AG10803 (cell line): ENCODE results near the gene PPFIA1.
"Not testable (repeated sequence)": the region's sequence is repeated elsewhere in the genome, so short reads cannot be mapped to it uniquely, and the experiment has no call there.

Experiments
- DNase-seq: peaks from one replicate; pipeline ENCODE4 v3.0.0; 2010; ENCODE audit warnings: low read depth
- H3K4me3 ChIP-seq: 2 replicates; pipeline ENCODE4 v1.5.1; 2011; ENCODE audit warnings: mild to moderate bottlenecking, low read length, control low read depth
- TF ChIP-seq, protein P1 (sequence below): conservative IDR thresholded peaks from 2 replicates; pipeline ENCODE4 v1.5.1; 2011; ENCODE audit warnings: mild to moderate bottlenecking, low read length, control low read depth, inconsistent platforms

PPFIA1 gene

DNA sequence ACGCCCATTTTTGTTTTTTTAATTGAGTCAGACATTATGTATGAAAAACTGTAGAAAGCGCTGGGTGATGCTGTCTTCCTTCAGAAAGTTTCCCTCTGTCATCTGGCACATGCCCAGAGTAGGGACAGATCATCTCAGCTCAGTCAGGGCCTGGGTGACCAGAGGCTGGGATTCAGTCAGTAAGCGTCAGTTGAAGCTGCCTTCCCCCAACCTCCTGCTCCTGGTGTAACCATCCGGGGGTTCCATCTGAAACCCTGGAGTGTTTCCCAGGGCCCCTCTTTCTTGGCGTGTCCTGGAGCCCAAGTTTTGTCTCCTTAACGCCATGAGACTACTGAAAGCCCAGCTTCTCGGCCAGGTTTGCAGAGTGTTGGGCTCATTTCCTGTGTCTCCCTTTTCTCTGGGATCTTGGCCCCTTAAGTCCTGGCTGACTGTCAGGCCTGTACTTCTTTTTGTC is 10.7 kb downstream of the PPFIA1 start:
- TF ChIP-seq, protein P1, sequence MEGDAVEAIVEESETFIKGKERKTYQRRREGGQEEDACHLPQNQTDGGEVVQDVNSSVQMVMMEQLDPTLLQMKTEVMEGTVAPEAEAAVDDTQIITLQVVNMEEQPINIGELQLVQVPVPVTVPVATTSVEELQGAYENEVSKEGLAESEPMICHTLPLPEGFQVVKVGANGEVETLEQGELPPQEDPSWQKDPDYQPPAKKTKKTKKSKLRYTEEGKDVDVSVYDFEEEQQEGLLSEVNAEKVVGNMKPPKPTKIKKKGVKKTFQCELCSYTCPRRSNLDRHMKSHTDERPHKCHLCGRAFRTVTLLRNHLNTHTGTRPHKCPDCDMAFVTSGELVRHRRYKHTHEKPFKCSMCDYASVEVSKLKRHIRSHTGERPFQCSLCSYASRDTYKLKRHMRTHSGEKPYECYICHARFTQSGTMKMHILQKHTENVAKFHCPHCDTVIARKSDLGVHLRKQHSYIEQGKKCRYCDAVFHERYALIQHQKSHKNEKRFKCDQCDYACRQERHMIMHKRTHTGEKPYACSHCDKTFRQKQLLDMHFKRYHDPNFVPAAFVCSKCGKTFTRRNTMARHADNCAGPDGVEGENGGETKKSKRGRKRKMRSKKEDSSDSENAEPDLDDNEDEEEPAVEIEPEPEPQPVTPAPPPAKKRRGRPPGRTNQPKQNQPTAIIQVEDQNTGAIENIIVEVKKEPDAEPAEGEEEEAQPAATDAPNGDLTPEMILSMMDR = no peak; the same call in 1 of the 2 replicates
- no peak for DNase-seq
- H3K4me3 ChIP-seq = no peak overlapping the region

DNA sequence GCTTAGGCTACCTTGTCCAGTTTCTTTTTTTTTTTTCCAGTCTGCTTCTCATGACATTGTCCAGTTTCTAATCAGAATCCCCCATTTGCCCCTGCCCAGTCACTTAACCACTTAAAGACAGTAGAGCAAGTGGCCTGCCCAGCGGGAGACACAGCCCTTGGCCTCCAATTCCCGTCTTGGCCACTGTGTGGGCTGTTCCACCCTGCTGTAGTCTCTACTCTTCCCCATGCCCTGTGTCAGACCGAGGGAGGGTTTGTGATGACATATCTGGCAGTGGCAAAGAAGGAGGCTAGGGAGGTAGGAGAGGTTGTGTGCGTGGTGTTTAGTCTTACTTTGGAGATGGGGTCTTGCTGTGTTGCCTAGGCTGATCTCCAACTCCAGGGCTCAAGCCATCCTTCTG is 11.5 kb downstream of the PPFIA1 start:
- no peak overlapping the region for H3K4me3 ChIP-seq
- TF ChIP-seq, protein P1 = no peak
- no peak for DNase-seq

DNA sequence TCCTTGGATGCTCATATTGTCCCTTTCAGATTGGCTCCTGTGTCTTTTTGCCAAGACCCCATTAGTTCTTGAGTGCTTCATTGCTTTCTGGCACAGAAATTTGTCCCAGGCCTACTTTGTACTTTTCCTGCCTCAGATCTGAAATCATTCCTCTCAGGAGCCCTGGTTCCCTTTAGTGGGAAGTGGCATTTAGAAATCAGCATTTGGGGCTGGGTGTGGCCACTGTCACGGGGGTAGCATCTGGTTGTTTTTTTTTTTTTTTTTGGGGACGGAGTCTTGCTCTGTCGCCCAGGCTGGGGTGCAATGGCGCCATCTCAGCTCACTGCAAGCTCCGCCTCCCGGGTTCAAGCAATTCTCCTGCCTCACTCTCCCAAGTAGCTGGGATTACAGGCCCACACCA is 18.2 kb downstream of the PPFIA1 start:
- H3K4me3 ChIP-seq = no peak overlapping the region
- TF ChIP-seq, protein P1 = no peak
- no peak for DNase-seq

DNA sequence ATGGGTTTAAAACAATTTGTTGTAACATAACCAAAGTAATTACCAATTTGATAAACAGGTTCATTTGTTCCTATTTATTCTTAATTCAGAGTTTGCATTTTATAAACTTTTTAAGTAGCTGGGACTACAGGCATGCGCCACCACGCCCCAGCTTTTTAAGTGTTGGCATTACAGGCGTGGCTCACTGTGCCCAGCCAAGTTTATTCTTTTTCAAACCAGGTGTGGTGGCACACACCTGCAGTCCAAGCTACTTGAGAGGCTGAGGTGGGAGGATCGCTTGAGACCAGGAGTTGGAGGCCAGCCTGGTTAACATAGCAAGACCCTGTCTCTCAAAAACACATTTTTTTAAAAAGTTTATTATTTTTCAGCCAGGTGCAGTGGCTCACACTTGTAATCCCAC is 19.1 kb downstream of the PPFIA1 start:
- TF ChIP-seq, protein P1 = no peak
- no peak overlapping the region for H3K4me3 ChIP-seq
- DNase-seq = no peak

DNA sequence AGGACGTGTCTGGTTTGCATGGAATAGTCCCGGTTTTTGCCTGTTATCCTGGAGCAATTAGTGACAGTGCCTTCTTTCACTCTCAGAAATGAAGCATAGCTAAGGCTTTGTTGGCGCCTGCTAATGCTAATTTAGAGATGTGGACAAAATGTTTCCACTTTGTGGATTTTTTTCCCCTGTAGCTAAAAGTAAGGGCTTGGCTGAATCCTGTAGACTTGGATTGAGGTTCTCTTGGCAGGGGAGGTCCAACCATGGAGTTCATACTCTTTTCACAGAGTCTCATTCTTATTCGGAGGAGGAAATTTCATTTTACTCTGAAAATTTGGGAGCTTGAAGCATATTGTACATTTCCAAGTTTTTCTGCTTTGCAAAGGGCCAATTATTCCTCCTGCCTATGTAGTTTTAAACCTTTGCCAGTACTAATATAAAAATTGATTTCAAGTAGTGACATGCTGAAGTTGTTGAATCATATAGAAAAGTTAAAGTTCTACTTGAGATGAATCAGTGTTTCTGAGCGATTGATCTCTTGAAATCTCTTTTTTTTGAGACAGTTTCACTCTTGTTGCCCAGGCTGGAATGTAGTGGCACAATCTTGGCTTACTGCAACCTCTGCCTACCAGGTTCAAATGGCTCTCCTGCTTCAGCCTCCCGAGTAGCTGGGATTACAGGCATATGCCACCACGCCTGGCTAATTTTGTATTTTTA is 20.0 kb downstream of the PPFIA1 start:
- TF ChIP-seq, protein P1 = no peak
- no peak for DNase-seq
- H3K4me3 ChIP-seq = no peak overlapping the region

DNA sequence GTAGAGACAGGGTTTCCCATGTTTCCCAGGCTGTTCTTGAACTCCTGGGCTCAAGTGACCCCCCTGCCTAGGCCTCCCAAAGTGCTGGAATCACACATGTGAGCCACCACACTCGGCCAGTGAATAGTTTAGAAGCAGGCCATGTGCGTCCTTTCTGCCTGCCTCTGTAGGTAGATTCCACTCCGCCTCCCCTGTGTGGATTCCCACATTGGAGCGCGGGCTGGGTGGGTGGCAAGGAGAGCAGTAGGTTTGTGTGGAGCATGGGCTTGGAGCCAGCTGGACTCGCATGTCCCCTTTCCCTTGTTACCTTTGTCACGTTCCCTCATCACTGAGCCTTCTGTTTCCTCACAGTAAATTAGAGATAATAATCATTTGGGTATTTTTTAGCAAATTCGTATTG is 21.7 kb downstream of the PPFIA1 start:
- no peak for DNase-seq
- H3K4me3 ChIP-seq = no peak overlapping the region
- TF ChIP-seq, protein P1 = no peak

DNA sequence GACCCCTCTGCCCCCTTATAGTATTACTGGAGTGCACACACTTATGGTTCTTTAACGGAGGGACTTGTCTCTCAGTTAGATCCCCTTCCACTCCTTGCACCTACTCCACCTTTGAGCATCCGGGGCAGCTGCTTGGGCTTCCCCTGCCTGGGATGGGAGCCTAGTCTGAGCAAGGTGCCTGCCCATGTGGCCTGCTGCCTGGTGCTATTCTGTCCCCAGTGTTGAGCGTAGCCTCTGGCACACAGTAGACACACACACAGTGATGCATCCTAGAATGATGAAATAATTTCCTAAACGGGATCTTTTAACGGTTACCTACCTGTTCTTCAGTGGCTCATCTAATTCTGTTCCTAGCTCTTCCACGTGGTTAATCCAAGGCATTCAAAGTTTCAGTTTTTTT is 22.4 kb downstream of the PPFIA1 start:
- TF ChIP-seq, protein P1 = no peak
- DNase-seq = no peak
- H3K4me3 ChIP-seq = no peak overlapping the region

DNA sequence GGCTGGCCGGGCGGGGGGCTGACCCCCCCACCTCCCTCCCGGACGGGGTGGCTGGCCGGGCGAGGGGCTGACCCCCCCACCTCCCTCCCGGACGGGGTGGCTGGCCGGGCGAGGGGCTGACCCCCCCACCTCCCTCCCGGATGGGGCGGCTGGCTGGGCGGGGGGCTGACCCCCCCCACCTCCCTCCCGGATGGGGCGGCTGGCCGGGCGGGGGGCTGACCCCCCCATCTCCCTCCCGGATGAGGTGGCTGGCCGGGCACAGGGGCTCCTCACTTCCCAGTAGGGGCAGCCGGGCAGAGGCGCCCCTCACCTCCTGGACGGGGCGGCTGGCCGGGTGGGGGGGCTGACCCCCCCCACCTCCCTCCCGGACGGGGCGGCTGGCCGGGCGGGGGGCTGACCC is 24.7 kb downstream of the PPFIA1 start:
- DNase-seq = not testable (repeated sequence)

More for the DNA sequence above, 24.7 kb downstream of the PPFIA1 start:
- H3K4me3 ChIP-seq = not testable (repeated sequence)
